ENCODE data around the gene GLRA3.
"Not testable (repeated sequence)": the region's sequence is repeated elsewhere in the genome, so short reads cannot be mapped to it uniquely, and the experiment has no call there.

GLRA3 gene

DNA sequence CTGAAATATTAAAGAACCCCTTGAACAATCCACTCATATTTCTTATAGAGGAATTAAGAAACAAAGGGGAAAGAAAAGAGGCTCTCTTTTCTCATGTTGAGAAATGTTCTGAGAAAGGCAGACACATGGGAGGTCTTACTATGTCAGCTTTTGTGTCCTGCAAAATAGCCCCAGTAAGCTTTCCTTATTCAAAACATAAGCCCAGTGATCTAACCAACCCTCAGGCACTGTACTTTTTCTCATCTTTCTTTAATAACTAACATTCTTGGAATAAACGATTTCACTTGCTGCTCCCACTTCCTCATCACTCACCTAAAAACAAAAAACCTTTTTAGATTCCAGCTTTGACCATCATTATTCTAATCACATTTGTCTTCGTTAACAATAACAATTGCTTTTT, 115.9 kb downstream of the GLRA3 start:
- no peak for DNase-seq

DNA sequence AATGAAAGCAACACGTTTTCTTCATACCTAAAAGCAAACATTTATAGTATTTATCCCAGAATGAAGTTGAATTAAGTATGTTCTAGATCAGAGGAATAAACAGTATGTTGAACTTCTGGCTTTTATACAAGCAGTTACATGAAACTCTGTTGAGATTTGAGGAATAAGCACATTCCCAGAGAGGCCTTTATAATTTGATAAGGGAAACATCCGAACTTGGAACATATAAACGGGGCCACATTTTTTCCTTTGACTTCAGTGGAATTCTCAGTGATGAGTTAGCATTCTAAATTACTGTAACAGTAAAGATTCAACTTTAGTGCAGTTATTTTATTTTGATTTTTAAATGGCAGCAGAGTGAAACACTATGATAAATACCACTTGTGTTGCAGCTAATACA, 119.5 kb downstream of the GLRA3 start:
- DNase-seq, result no peak

DNA sequence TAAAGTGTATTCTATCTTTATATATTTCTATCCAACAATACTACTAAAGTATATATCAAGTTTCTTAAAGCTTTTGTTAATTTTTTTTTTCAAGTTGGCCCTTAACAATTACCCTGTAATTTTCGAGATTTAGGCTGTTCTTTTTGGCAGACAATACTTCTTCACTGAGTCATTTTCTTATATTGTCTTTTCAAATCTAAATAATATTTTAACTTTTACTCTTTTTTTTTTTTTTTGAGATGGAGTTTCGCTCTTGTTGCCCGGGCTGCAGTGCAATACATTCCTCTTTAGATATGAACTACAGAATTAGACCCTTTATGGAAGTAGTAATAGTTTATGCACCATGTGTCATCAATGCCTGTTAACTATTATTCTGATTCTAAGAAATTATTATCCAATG, 120.7 kb downstream of the GLRA3 start:
- DNase-seq, result no peak

DNA sequence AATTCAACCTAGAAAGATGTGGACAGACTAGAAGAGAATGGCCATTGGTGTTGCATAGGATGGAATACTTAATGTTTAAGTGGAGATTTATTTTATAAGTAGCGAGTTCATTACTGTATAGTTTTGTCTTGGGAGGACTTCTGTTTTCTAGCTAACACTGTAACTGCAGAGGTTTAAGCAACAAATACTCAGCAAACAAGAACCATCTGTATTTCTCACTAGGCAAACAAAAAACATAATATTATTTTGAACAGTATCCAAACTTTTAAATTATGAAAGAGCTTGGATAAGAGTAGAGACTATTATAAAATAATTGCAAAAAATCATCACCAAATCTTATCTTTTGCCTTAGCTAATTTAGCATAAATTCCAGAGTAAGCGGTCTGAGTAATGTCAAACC, 121.1 kb downstream of the GLRA3 start:
- no peak for DNase-seq

DNA sequence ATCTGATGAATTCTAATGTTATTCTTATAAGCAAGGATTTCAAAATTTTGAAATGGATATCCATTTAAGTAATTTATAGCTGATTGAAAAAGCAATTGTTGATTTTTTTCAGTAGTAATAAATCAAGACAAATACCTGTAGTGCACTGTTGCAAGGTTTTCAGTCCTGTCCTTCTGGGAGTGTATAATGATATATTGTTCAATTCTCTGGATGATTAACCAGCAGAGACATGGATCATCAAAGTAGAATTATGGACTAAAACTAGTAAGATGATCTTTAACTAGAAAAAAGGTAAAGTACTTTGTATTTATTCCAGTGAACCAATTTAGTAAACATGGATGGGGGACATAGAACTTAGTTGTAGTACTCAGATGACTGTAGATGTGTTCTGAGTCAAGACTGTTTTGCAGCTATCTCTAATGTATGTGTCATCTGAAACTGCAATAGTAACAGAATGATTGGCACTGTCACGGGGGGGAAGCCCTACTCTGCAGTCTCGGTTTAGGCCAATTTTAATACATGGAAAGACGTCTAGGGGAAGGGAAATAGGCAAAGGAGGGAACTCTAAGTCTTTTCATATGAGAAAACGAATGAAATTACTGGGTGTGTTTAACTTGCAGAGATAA, 121.9 kb downstream of the GLRA3 start:
- no peak for DNase-seq

DNA sequence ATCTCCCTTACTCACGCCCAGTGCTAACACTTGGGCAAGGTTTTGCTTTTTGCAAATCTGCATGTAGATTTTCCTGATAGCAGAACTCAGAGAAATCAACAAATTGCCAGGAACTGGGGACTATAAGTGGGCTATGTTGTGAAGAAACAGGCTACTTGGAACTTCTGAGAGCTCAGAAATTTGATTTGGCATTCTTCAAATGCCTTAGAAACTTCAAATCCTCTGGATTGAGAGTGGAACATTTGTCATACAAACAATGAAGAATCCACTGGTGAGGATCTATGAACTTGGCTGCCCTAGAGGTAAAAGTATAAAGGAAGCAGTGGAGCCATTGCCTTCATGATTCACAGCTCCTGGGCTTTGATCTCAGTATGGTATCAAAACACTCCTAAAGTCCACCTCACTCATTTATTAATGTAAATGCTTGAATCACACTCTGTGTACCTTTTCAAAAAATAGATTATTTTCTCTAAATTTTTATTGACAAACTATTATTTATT, 126.0 kb downstream of the GLRA3 start:
- no peak for DNase-seq

DNA sequence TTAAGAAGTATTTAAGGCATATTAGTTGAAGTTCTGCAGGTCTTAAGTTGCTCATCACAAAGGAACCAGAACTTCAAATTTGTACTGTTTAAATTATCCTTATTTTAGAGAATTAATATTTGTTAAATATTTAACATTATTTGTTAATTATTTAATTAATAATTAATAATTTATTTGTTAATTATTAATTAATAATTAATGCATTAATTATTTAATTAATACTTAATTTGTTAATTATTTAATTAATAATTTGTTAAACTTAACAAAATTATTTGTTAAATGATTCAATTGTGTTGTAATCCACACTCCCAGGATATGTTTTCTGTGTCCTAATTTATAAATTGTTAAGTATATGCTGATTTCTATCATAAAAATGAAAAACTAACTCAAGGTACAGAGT, 129.4 kb downstream of the GLRA3 start:
- DNase-seq, result no peak

DNA sequence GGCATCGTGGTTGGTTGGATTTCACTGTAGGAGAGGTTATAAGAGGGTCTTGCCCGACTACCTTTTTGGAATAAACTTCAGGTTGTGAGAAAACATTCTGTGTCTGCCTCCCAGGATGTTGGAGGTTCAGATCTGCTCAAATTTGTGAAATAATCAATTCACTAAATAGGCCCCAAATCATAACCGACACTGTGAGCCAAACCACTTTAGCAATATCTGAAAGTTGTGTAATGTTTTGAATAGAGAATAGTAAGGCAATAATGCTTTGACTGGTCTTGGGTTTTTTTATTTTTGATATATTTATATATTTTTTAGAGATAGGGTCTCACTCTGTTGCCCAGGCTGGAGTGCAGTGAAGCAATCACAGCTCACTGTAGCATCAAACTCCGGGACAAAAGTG, 131.2 kb downstream of the GLRA3 start:
- DNase-seq, result no peak

DNA sequence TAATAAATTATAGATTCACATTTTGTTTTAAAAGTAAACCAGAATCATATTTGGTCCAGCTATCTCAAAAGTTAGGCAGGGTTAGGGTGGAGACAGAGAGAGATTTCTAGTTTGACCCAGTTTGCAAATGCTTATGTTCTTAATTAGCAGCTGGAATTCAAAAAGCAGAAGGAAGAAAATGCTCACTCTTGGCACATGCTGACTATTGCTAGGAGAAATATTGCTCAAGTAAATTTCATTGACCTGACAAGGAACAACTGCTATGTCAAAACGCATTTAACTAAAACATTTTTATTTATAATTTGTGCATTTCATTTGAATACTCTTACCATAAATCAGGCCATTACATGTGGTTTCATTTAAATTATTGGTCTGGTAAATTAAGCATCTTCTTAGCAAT, 131.8 kb downstream of the GLRA3 start:
- DNase-seq, result no peak

DNA sequence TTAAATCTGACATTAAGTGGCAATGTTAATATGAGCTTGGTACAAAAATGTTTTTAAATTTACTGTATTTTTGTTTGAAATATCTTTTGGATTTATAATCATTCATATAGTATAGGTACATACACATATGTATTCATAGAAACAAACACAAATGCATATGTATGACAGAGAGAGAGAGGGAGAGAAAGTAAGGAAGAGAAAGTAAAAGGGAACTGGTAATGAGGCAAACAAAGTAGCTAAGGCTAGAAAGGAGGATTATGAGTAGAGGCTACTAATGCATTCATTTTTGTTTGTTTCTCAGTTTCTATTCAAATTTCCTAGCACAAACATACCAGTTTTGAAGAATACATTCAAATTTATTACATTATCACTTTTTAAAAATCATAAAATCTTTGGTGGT, 132.4 kb downstream of the GLRA3 start:
- DNase-seq, result no peak

DNA sequence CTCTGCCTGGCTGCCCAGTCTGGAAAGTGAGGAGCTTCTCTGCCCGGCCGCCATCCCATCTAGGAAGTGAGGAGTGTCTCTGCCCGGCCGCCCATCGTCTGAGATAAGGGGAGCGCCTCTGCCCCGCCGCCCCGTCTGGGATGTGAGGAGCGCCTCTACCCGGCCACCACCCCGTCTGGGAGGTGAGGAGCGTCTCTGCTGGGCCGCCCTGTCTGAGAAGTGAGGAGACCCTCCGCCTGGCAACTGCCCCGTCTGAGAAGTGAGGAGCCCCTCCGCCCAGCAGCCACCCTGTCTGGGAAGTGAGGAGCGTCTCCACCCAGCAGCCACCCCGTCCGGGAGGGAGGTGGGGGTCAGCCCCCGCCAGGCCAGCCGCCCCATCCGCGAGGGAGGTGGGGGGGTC, 137.2 kb downstream of the GLRA3 start:
- DNase-seq, result not testable (repeated sequence)

DNA sequence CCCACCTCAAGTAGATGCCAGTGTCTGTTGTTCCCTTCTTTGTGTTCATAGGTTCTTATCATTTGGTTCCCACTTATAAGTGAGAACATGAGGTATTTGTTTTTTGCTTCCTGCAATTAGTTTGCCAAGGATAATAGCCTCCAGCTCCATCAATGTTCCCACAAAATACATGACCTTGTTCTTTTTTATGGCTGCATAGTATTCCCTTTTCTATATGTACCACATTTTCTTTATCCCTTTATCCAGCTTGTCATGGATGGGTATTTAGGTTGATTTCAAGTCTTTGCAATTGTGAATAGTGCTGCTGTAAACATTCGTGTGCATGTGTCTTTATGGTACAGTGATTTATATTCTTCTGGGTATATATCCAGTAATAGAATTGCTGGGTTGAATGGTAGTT, 138.4 kb downstream of the GLRA3 start:
- no peak for DNase-seq

DNA sequence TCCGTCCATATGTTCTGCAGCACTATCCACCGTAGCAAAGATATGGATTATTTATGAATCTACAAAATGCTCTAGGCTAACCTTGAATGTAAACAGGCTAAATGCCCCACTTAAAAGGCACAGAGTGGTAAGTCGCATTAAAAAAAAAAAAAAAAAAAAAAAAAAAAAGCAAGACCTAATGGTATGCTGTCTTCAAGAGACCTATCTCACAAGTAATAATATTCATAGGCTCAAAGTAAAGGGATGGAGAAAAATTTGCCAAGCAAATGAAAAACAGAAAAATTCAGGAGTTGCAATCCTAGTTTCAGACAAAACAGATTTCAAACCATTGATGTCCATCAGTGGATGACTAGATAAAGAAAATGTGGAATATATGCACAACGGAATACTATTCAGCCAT, 139.4 kb downstream of the GLRA3 start:
- DNase-seq, result no peak

DNA sequence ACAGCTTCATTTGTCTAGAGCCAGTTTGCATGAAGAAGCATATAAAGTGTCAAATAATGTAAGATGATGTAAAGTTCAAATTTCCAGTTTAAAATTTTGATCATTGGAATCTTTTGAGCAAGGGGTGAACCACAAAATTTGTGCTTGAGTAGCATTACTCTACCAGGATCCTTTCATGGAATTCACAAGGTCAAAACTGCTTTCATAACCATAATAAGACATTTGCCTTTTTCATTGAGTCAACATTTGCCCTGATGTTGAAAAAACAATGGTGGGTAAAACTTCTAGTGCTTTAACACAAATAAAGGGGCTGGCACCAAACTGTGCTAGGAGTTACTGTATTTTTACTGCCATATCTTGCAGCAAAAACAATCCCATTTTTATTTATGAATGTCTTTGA, 142.2 kb downstream of the GLRA3 start:
- DNase-seq, result no peak

DNA sequence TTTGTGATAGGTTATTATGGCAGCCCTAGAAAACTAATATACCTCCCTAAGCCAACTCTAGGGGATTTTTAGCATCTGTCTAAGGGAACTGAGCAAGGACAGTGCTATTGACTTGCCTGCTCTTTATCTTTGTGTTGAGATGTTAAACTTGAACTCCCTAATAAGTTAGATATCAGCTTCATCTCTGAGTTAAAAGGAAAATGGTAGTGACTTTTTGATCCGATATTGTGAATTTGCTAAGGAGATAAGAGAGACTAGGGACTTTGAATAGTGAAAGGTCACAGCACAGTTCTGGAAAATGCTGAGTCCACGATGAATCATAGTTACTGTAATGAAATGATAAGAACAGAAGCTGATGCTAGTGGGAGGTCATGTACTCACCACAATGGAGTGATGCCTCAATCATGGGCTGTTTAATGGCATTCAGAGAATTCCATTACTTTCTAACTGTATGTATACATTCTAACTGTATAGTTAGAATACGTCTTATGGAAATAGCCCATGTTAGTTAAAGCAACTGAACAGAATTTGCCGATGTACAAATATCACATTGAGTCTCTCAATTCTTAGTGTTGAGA, 147.2 kb downstream of the GLRA3 start:
- DNase-seq, result no peak

DNA sequence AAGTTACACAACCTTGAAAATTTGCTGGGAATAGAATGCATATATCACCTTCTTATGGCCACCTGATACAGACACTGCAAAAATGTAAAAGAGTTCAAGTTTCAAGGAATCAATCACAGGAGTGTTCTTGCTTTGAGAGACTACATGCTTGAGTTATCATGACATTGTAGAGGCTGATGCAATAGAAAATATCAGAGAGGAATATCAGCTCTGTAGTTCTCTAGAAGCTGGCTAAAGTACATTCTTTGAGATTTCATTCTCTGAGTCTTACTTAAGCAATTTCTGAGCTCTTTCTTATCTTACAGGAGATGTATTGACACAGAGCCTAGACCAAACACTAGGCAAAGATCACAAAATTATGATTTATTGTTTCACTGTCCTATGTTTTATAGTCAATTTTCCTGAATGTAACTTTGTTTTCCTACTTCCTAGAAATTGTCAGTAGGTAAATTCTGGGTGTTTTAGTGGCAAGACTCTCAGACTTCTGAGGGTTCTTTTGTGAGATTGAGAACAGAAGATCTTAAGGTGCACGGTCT, 154.7 kb downstream of the GLRA3 start:
- no peak for DNase-seq

DNA sequence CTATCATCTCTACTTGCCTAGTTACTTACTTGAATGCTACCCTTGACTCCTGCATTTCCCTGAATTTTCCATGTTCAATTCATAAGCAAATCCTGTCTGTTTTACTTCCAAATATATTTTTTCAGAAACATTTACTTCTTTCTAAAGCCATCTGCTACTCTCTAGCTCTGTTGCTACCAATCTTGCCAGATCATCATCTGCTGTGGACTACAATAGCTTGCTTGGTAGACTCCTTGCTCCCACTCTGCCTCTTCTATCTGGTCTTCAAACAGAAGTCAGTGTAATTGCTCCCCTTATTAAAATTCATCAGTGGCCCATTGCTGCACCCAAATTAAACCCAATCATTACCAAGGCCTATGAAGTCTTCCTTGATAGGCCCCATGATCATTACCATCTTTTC, 155.2 kb downstream of the GLRA3 start:
- no peak for DNase-seq

DNA sequence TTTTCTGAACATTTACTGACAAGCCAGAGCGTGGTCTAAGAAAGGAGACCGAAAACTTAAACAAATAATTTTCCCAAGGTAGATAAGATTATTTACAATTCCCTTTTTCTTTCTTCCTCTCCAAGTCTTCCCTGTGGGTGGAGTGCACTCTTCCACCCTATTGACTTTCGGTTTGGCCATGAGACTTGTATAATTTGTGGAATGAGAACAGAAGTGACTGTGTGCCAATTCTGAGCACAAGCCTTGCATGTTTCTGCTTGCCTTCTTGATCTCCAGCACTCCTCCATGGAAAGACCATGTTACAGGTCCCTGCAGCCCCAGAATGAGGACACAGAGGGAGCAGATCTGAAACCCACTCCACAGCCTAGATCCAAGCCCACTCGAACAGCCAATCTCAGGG, 156.8 kb downstream of the GLRA3 start:
- DNase-seq, result no peak

DNA sequence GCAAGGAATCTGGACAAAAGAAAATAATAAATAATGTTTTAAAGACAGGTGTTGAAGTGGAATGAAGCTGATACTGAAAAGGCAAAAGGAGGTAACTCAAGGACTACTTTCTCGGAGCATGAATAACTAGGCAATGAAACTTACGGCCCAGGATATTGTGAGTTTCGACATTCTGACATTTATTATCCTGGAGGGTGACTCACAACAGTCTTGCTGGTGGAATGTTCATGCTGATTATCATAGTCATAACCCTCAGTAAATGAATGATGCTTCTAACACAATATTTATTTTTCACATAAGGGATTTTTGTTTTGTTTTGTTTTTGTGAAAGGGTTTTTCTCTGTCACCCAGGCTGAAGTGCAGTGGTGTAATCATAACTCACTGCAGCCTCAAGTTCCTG, 159.8 kb downstream of the GLRA3 start:
- no peak for DNase-seq

DNA sequence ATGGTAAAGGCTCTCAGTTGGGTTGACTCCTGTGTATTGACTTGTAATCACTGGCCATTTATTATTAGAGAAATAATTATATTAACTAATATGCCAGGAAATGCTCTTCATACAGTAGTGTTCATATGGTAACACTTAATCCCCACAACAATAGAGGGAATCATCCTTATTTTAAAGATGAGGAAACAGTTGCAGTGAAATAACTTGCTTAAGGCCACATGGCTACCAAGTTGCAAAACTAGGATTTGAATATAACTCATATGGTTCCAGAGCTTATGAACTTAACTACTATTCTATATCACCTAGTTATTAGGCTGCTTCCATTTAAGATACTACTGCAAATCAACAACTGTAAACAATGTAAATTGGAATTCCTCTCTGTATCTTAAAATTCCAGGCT, 163.2 kb downstream of the GLRA3 start:
- no peak for DNase-seq

DNA sequence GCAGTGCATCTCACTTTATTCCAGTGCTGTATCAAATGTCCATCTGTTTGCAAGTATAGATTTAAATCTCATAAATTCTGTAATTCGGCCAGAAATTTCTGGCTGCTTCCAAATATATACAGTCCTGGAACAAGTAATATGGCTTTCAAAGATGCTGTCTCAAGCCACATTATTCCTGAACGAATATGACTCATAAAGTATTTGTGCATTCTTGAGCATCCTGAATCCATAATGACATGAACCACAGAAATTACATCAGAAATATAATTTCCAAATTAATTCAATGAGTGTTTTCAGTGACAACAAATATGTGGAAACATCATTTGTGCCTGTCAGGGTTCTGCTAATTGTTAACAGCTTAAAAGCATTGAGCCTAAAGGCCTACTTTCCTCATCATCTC, 165.8 kb downstream of the GLRA3 start:
- DNase-seq, result no peak

DNA sequence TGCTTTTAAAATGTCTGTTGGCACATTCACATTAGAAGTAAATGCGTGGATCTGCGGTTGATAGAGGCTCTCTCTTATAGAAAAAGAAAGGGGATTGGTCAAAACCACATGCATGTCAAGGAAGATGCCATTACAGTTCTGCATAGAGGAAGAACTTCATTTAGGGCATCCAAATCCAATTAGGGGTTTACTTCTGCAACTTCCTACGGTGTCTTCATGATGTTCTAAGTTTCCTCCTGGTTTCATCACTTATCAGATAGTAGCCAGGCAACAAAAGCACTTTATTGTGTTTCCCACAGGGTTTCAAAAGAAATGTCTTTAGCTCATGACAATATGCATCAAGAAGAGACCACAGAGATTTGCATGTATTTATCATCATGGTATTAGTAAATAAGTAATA, 170.8 kb downstream of the GLRA3 start:
- no peak for DNase-seq

DNA sequence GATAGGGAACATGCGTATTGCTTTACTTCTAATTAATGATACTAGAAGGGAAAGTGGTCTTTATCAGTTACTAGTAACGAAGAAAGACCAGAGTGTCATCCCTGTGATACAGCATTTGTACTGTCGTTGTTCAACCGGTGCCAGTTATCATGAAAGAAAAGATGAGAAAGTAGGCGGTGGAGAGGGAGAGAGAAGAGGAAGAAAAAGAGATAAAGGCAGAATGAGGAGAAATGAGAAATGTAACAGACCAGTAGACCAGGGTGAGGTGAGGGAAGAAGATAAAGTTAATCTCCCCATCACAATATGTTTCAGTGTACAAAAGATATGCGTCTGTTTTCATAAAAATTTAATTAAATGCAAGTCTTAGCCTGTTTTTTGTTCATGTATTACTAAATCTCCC, 171.6 kb downstream of the GLRA3 start:
- DNase-seq, result no peak

DNA sequence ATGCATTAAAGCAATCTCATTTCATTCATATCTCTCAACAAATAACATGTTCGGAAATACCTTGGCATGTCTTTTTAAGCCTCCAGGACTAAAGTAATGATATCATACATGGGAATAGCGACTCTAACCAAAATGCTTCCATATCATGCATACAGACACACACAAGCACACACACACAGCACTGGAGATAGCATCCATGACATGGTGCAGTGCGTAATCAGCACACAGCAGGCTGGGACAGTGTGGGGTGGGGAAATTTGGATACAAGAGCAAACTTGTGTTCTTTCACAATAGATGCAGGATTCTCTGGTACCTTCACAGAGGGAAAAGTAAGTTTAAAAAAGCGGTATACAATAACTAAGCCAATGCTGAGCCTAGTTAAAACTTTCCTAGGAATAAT, 174.4 kb downstream of the GLRA3 start:
- DNase-seq, result no peak

DNA sequence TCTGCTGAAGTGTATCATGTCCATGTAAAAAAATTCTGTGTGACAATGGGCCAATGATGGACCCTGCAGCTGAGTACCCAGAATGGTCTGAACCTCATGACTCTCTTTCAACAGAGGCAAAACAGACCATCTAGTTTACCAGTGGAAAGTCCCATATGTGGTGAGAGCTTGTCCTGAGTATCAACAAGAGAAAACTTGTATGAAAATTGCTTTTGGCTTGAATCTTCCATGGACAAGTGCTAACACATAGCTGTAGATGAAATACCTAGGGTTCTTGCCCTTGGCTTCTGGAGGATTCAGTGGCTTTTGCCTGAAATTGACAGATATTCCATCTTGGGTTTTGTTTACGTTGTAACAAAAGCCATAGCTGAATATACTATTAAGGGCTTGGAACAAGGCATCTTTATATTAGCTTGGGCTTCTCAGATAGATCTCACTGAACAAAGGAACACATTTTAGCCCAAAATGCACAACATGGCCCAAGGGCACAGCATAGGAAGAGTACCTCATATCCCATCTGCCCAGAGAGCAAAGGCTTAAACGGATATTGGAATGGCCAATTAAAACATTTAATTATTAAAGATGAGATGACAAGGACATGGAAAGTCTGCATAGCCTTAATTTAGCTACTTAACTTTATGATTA, 178.2 kb downstream of the GLRA3 start:
- no peak for DNase-seq
